Measurements from ENCODE around the gene BHLHA15.

GRCh38 chr7:98211676-98212531 is 665 bp downstream of the BHLHA15 start:
- TF ChIP-seq CTCF (IDR thresholded peaks at IDR 0.05) (no peak), POLR2AphosphoS5 (IDR thresholded peaks at IDR 0.05) (no peak), POLR2A (IDR thresholded peaks at IDR 0.05) (no peak)

Data from transverse colon (tissue), 4 donors.